HUES6 (cell line): ENCODE data around the gene RPS6KA5.
"Not testable (repeated sequence)": the region's sequence is repeated elsewhere in the genome, so short reads cannot be mapped to it uniquely, and the experiment has no call there.

Source experiments
- H3K27ac ChIP-seq: 2 replicates; pipeline ENCODE4 v1.7.0; 2013; ENCODE audit warnings: low read depth, mild to moderate bottlenecking, low read length, inconsistent platforms
- H3K27me3 ChIP-seq: 2 replicates; pipeline ENCODE4 v1.6.1; 2013; ENCODE audit warnings: low read length; ENCODE audit not compliant: control insufficient read depth, insufficient read depth
- H3K36me3 ChIP-seq: 2 replicates; pipeline ENCODE4 v1.6.1; 2013; ENCODE audit warnings: low read length; ENCODE audit not compliant: control insufficient read depth, insufficient read depth
- H3K4me1 ChIP-seq: 2 replicates; pipeline ENCODE4 v1.6.1; 2013; ENCODE audit warnings: low read length; ENCODE audit not compliant: control insufficient read depth, insufficient read depth
- H3K4me3 ChIP-seq: 2 replicates; pipeline ENCODE4 v1.5.1; 2013; ENCODE audit warnings: low read depth, low read length
- H3K9ac ChIP-seq: one replicate; pipeline ENCODE4 v1.6.1; 2013; ENCODE audit warnings: mild to moderate bottlenecking, low read length
- H3K9me3 ChIP-seq: 2 replicates; pipeline ENCODE4 v1.6.1; 2013; ENCODE audit warnings: low read depth, low read length; ENCODE audit not compliant: control insufficient read depth, insufficient read depth

RPS6KA5 gene

DNA sequence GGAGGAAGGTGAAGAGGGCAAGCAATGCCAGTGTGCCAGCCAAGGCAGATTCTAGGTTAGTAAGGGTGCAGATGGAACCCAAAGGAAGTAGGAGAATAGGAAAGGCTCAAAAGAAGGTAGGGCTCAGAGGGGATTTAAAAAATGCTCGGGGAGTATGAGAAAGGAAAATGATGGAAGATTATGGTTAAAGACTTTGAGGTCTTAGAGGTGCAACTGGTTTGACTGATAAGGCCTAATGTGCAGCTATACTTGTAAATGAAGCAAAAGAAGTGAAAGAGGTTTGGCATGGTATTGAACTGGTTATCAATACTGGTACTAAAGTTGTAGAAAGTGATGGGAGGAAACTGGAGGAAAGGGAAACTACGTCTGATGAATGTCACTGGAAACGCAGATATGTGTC, 94.7 kb downstream of the RPS6KA5 start:
- Histone ChIP-seq H3K4me1 (no peaks in the 10 kb centered on the region), H3K9ac (no peak overlapping the region), H3K4me3 (no peak overlapping the region), H3K27me3 (no peaks in the 10 kb centered on the region), H3K27ac (no peak overlapping the region), H3K36me3 (no peaks in the 10 kb centered on the region), H3K9me3 (peaks cover 7% of the 10 kb centered on the region)

DNA sequence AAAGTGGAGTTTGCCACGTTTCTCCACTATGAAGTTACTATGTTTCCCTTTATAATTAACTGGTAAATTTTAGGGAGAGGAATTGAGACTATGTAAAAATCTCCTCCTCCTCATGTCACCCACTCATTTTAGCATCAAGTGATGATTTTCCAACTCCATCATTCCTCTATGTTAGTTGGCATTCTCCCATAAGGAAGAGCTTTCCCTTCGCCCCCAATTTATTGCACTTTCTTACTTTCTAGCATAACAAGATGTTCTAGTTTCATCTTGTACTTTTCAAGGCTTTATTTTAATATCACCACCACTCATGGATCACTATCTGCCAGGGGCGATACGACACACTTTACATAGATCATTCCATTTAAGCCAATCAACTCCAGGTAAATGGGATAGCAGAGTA, 97.1 kb downstream of the RPS6KA5 start:
- Histone ChIP-seq H3K4me1 (no peaks in the 10 kb centered on the region), H3K36me3 (no peaks in the 10 kb centered on the region), H3K9ac (no peak overlapping the region), H3K27me3 (no peaks in the 10 kb centered on the region), H3K27ac (no peak overlapping the region), H3K9me3 (peaks cover 6% of the 10 kb centered on the region), H3K4me3 (no peak overlapping the region)

DNA sequence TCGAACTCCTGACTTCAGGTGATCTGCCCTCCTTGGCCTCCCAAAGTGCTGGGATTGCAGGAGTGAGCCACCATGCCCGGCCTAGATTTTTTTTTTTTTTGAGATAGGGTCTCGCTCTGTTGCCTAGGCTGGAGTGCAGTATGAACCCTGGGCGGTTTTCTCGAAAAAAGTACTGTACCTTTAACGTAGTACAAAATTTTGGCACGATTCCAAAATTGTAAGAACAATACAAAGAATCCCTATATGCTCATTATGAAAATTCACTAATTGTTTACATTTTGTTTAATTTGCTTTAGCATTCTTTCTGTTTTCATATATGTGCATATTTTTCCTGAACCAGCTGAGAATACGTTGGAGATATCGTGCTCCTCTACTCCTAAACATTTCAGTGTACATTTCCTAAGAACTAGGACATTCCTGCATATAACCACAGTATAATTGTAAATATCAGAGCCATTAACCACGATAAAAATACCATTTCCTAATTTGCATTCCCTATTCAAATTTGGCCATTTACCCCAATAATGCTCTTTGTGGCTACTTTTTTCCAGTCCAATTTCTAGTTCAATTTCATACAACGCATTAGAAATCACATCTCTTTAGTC, 97.8 kb downstream of the RPS6KA5 start:
- Histone ChIP-seq H3K9me3 (no peaks in the 10 kb centered on the region), H3K27ac (no peak overlapping the region), H3K9ac (no peak overlapping the region), H3K27me3 (no peaks in the 10 kb centered on the region), H3K36me3 (no peaks in the 10 kb centered on the region), H3K4me1 (no peaks in the 10 kb centered on the region), H3K4me3 (no peak overlapping the region)

DNA sequence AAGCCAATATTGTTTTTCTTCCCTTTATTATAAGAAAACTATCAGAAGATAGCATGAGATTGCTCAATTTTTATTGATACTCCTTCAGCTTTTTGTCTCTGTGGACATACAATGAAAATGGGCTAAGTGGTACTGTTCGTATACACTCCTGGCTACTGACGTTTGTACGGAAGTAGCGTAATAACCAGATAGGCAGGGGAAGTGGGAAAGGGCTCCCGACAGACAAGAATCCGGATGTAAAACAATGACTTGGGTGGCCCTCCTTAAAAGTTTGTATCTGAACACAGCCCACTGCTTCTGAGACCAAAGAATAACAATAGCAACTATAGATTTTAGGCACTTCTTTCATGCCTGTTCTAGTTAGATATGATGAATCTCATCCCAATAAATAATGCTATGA, 99.6 kb downstream of the RPS6KA5 start:
- Histone ChIP-seq H3K4me1 (no peaks in the 10 kb centered on the region), H3K9me3 (0 out of 2 replicates have a peak, but pooled peaks cover 4% of the 10 kb centered on the region), H3K4me3 (no peak overlapping the region), H3K27ac (no peak overlapping the region), H3K27me3 (no peaks in the 10 kb centered on the region), H3K36me3 (no peaks in the 10 kb centered on the region), H3K9ac (no peak overlapping the region)

DNA sequence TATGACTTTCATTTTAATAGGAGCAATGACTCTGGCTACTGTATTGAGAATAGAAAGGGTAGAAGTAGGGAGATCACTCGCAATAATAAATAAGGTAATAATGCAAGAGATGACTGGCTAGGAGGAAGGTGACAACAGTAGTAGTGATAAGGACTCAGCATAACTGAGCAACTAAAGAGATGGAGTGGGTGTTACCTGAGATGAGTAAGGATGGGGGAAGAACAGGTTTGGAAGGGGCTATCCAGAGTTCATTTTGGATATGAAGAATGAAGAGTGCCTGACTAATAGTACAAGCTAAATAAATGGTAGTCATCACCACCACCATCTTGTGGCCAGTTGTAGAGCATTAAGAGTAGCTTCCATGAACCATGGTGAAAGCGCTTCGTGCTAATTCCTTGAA, 101.1 kb downstream of the RPS6KA5 start:
- no peak overlapping the region for H3K27ac ChIP-seq
- no peak overlapping the region for H3K9ac ChIP-seq
- peaks cover 7% of the 10 kb centered on the region; the same call in 1 of the 2 replicates for H3K9me3 ChIP-seq
- H3K4me3 ChIP-seq = no peak overlapping the region
- no peaks in the 10 kb centered on the region for H3K27me3 ChIP-seq
- H3K36me3 ChIP-seq = no peaks in the 10 kb centered on the region
- H3K4me1 ChIP-seq = no peaks in the 10 kb centered on the region

DNA sequence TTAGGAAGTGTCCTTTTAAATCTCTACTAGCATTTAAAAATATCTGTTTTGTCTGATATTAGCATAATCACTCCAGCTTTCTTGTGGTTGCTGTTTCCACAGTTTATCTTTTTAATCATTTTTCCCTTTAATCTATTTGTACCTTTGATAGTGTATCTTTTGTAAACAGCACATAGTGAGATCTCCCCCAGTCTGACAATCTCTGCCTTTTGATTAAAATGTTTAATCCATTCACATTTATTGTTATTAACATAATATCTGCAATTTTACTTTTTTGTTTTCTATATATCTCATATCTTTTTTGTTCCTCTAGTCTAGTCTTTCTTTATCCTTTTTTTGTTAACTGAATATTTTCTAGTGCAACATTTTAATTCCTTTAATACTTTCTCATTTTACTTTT, 104.2 kb downstream of the RPS6KA5 start:
- no peak overlapping the region for H3K27ac ChIP-seq

DNA sequence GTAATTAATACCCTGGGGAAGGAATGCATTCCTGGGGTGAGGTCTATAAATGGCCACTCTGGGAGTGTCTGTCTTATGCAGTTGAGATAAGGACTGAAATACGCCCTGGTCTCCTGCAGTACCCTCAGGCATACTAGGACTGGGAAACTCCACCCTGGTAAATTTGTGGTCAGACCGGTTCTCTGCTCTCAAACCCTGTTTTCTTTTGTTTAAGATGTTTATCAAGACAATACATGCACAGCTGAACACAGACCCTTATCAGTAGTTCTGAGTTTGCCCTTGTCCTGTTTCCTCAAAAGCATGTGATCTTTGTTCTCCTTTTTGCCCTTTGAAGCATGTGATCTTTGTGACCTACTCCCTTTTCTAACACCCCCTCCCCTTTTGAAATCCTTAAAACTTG, 106.8 kb downstream of the RPS6KA5 start:
- H3K4me1 ChIP-seq, H3K4me3 ChIP-seq, H3K27me3 ChIP-seq, H3K27ac ChIP-seq, H3K36me3 ChIP-seq, H3K9ac ChIP-seq: not testable (repeated sequence)
- H3K9me3 ChIP-seq = peaks cover 19% of the 10 kb centered on the region; the same call in 1 of the 2 replicates

More for the DNA sequence above, 104.2 kb downstream of the RPS6KA5 start:
- Histone ChIP-seq H3K27me3 (no peaks in the 10 kb centered on the region), H3K9ac (no peak overlapping the region), H3K4me3 (no peak overlapping the region), H3K4me1 (no peaks in the 10 kb centered on the region), H3K36me3 (no peaks in the 10 kb centered on the region), H3K9me3 (peaks cover 19% of the 10 kb centered on the region; the same call in 1 of the 2 replicates)

DNA sequence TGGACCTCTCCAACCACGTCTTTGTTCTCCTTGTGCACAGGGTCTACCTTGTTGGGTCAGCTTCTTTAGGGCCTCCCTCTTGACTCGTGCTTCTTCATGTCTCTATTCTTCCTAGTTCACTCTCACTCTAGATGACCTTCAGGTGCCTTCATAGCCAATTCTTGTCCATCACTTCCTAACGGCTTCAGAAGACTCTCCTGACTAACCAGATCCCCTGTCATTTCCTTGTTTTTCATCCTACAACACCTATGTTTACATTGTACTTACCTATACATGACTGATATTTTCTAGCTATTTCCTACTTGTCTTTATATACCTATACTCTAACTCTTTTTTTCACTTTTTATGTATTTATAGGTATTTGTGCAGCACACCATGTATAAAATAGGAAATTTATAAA, 117.1 kb downstream of the RPS6KA5 start:
- Histone ChIP-seq H3K9me3 (peaks cover 29% of the 10 kb centered on the region), H3K36me3 (no peaks in the 10 kb centered on the region), H3K4me3 (no peak overlapping the region), H3K27me3 (no peaks in the 10 kb centered on the region), H3K4me1 (no peaks in the 10 kb centered on the region), H3K9ac (no peak overlapping the region), H3K27ac (no peak overlapping the region)

DNA sequence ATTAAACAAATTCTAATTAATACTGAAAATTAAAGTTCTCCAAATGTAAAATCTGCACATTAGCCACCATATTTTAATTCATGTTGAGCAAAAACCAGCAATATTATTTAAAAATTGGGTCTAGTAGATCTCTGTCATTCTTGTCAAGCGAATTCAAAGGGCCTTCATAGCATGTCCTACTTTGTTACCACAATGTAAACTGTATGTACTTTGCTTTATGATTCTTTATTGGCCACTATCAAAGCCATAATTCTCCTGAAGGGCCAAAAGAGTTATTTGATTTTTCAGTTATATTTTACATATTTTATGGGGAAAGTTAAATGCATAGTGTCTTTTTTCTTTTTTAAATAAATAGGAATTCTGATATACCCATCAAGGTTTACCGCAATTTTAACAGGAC, 117.9 kb downstream of the RPS6KA5 start:
- H3K4me1 ChIP-seq = no peaks in the 10 kb centered on the region
- H3K27ac ChIP-seq = no peak overlapping the region
- no peak overlapping the region for H3K4me3 ChIP-seq
- no peak overlapping the region for H3K9ac ChIP-seq
- H3K9me3 ChIP-seq = peaks cover 37% of the 10 kb centered on the region
- H3K27me3 ChIP-seq = no peaks in the 10 kb centered on the region
- no peaks in the 10 kb centered on the region for H3K36me3 ChIP-seq

DNA sequence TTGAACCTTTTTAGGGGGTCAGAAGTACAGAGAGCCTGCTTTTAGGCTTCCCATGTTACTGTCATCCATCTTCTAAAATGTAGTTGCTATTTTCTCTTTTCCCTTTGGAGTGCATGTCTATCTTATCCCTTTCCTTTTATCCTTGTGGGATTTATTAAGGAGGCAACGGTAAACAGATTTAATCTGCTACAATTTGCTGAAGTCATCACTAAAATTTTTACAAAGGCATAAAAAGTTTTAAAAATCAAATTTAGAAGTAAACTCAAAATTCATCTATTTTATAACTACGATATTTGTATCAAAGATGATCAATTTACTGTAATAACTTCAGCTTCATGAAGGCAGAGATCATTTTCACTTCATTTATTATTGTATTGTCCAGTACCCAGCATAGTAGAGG, 118.7 kb downstream of the RPS6KA5 start:
- H3K9ac ChIP-seq = no peak overlapping the region
- no peak overlapping the region for H3K4me3 ChIP-seq
- H3K36me3 ChIP-seq = no peaks in the 10 kb centered on the region
- no peaks in the 10 kb centered on the region for H3K4me1 ChIP-seq
- no peaks in the 10 kb centered on the region for H3K27me3 ChIP-seq
- H3K27ac ChIP-seq = no peak overlapping the region
- peaks cover 44% of the 10 kb centered on the region for H3K9me3 ChIP-seq

DNA sequence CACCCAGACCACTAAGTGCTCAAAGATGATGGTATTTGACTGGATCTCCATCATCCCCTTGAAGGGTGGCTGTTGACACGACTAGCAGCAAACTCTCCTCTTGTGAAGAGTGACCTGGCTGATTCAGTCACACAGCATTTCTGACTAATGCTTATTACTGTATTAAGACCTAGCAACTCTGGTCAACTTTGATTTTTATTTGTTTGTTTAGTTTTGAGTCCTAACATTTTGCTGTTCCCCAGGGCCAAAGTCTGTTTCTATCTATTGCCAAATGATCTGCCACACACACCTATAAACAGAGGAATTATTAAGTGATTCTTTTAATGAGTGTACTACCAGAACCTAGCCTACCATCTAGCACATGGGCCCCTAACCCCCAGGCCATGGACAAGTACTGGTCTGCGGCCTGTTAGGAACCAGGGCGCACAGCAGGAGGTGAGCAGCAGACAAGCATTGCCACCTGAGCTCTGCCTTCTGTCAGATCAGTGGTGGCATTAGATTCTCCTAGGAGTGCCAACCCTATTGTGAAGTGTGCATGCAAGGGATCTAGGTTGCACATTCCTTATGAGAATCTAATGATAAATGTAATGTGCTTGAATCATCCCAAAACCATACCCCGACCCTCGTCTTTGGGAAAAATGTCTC, 120.0 kb downstream of the RPS6KA5 start:
- H3K27ac ChIP-seq = no peak overlapping the region

More for the DNA sequence above, 120.0 kb downstream of the RPS6KA5 start:
- Histone ChIP-seq H3K4me1 (no peaks in the 10 kb centered on the region), H3K9me3 (peaks cover 44% of the 10 kb centered on the region), H3K4me3 (no peak overlapping the region), H3K9ac (no peak overlapping the region), H3K36me3 (no peaks in the 10 kb centered on the region), H3K27me3 (no peaks in the 10 kb centered on the region)
